HCT116 (cell line): Measurements from ENCODE around the gene STK39. TPM values are rescaled to one million over a fixed set of nuclear protein-coding genes. Genes with fewer than 3 reads are reported as not detected.
A peak's percentile ranks its signal among the peaks of the same experiment; 100 is the strongest.

ENCODE experiments used
- ATAC-seq: fragments of 200-7000 bp; cut with Tn5 transposase; 2 replicates; pipeline ENCODE4 v1.9.1; 2020; ENCODE audit warnings: mild to moderate bottlenecking, moderate library complexity
- BruUV-seq: library from RNA; stranded (reverse); fragments of 400-500 nt; replicated peaks from 2 replicates; lab custom pipeline; 2021; lab: Mats Ljungman, UMichigan
- CTCF ChIA-PET: fragments of 300-600 bp; sonication (Branson Sonifier 250); formaldehyde crosslinking; loops from one replicate; lab custom pipeline; 2021; ENCODE audit warnings: antibody characterized with exemption; lab: Charles Lee
- POLR2A ChIA-PET: fragments of 300-600, 350-600 bp; sonication (Branson Sonifier 250); formaldehyde crosslinking; loops from one replicate; lab custom pipeline; 2021; ENCODE audit warnings: antibody characterized with exemption; lab: Charles Lee
- RAD21 ChIA-PET, 2 experiments: fragments of 300-600 bp; sonication (Branson Sonifier 250); formaldehyde crosslinking; loops; one replicate each; lab custom pipeline; 2023; ENCODE audit warnings: low total read pairs in 2 of 2; ENCODE audit not compliant: uncharacterized antibody in 2 of 2, unreplicated experiment in 2 of 2, low non-redundant PET in 1 of 2; lab: Charles Lee
- DNase-seq: peaks from one replicate; pipeline ENCODE4 v3.0.0-alpha.2; 2010; ENCODE audit warnings: low read depth, low spot score
- H2AFZ ChIP-seq: fragments of 200-600 bp; shearing (Covaris generic), sonication (generic); 2 replicates; pipeline ENCODE4 v1.6.1; 2017; ENCODE audit warnings: low read depth, mixed run types, mixed read lengths, antibody characterized with exemption, low read length; ENCODE audit not compliant: poor library complexity, severe bottlenecking
- H3K27ac ChIP-seq: 2 replicates; pipeline ENCODE4 v1.5.1; 2012; ENCODE audit warnings: low read depth, low read length
- H3K27me3 ChIP-seq: fragments of 200-600 bp; sonication (generic); 2 replicates; pipeline ENCODE4 v1.6.1; 2016; ENCODE audit warnings: mixed run types, low read length, mixed read lengths; ENCODE audit not compliant: insufficient read depth
- H3K36me3 ChIP-seq, 2 experiments: fragments of 200-500 bp in 1 of 2; fragments of 200-600 bp in 1 of 2; sonication (Bioruptor generic) in 1 of 2; sonication (generic) in 1 of 2; 2 replicates each; pipeline versions ENCODE4 v1.5.1 to v1.6.1; 2014 to 2016; ENCODE audit warnings: low read length in 2 of 2, inconsistent platforms in 1 of 2, mixed read lengths in 1 of 2, mixed run types in 1 of 2; ENCODE audit not compliant: insufficient read depth in 2 of 2, control insufficient read depth in 1 of 2
- H3K4me1 ChIP-seq, 2 experiments: fragments of 200-600 bp in 1 of 2; sonication (generic) in 1 of 2; 2 replicates each; pipeline versions ENCODE4 v1.5.1 to v1.6.1; 2012 to 2017; ENCODE audit warnings: low read length in 2 of 2, inconsistent platforms in 1 of 2, mild to moderate bottlenecking in 1 of 2, mixed read lengths in 1 of 2, mixed run types in 1 of 2, moderate library complexity in 1 of 2; ENCODE audit not compliant: insufficient read depth in 2 of 2, control insufficient read depth in 1 of 2
- H3K4me2 ChIP-seq: fragments of 200-600 bp; sonication (generic); 2 replicates; pipeline ENCODE4 v1.6.1; 2017; ENCODE audit warnings: mixed run types, low read length, mixed read lengths
- H3K4me3 ChIP-seq, 2 experiments: fragments of 200-600 bp in 1 of 2; sonication (generic) in 1 of 2; replicated peaks in 1 of 2; 2 replicates each; pipeline ENCODE4 v1.5.1; 2011 to 2016; ENCODE audit warnings: low read length in 2 of 2, control low read depth in 1 of 2, low read depth in 1 of 2, mild to moderate bottlenecking in 1 of 2, mixed read lengths in 1 of 2, mixed run types in 1 of 2
- H3K79me2 ChIP-seq: fragments of 200-600 bp; sonication (generic); 2 replicates; pipeline ENCODE4 v1.6.1; 2017; ENCODE audit warnings: mild to moderate bottlenecking, mixed run types, low read length, moderate library complexity, mixed read lengths; ENCODE audit not compliant: insufficient read depth
- H3K9ac ChIP-seq: fragments of 200-600 bp; sonication (generic); 2 replicates; pipeline ENCODE4 v1.6.1; 2016; ENCODE audit warnings: low read length, mixed read lengths
- H3K9me2 ChIP-seq: fragments of 200-600 bp; sonication (generic), shearing (Covaris generic); 2 replicates; pipeline ENCODE4 v1.6.1; 2017; ENCODE audit warnings: mixed run types, mild to moderate bottlenecking, moderate library complexity; ENCODE audit not compliant: insufficient read depth
- H3K9me3 ChIP-seq, 2 experiments: fragments of 200-500 bp in 1 of 2; fragments of 200-600 bp in 1 of 2; sonication (Bioruptor generic) in 1 of 2; sonication (generic) in 1 of 2; 2 replicates each; pipeline ENCODE4 v1.6.1; 2014 to 2017; ENCODE audit warnings: low read length in 2 of 2, mixed read lengths in 2 of 2, inconsistent platforms in 1 of 2, low read depth in 1 of 2, mild to moderate bottlenecking in 1 of 2, mixed run types in 1 of 2, moderate library complexity in 1 of 2; ENCODE audit not compliant: control insufficient read depth in 1 of 2, insufficient read depth in 1 of 2
- H4K20me1 ChIP-seq: fragments of 200-600 bp; sonication (generic), shearing (Covaris generic); 2 replicates; pipeline ENCODE4 v1.6.1; 2017; ENCODE audit warnings: mixed run types, mild to moderate bottlenecking, moderate library complexity; ENCODE audit not compliant: insufficient read depth
- CBX3 ChIP-seq: IDR thresholded peaks from 2 replicates; pipeline ENCODE4 v1.6.1; 2012; ENCODE audit warnings: low read depth
- CEBPB ChIP-seq: IDR thresholded peaks from 2 replicates; pipeline ENCODE4 v1.6.1; 2012; ENCODE audit warnings: low read depth
- ELF1 ChIP-seq: IDR thresholded peaks from 2 replicates; pipeline ENCODE4 v1.6.1; 2012; ENCODE audit warnings: low read depth, borderline replicate concordance
- EZH2phosphoT487 ChIP-seq: fragments of 200-600 bp; IDR thresholded peaks from 2 replicates; pipeline ENCODE4 v1.6.1; 2018; ENCODE audit warnings: antibody characterized with exemption, borderline replicate concordance
- FOSL1 ChIP-seq: IDR thresholded peaks from 2 replicates; pipeline ENCODE4 v1.6.1; 2012; ENCODE audit warnings: low read depth
- POLR2A ChIP-seq: IDR thresholded peaks from 2 replicates; pipeline ENCODE4 v1.7.0; 2011; ENCODE audit warnings: borderline replicate concordance; ENCODE audit not compliant: insufficient read depth, insufficient read length; ENCODE audit errors: extremely low read depth
- SP1 ChIP-seq: IDR thresholded peaks from 2 replicates; pipeline ENCODE4 v1.6.1; 2012; ENCODE audit warnings: low read depth
- ZFX ChIP-seq: fragments of 450-650 bp; IDR thresholded peaks from 2 replicates; pipeline ENCODE4 v1.6.1; 2017
- intact Hi-C: fragments of 100-400 bp; cut with micrococcal nuclease; formaldehyde crosslinking; loops from 2 replicates; pipeline ENCODE4 v1.10.0; 2022
- total RNA-seq: library from RNA; stranded (reverse); gene quantifications from one replicate; pipeline ENCODE4 v1.2.1, GENCODE V29; 2021; ENCODE audit not compliant: unreplicated experiment
- TF ChIP-seq, protein P1 (sequence below), 3 experiments: fragments of 200-600 bp in 1 of 3; sonication (generic) in 1 of 3; IDR thresholded peaks in 2 of 3; conservative IDR thresholded peaks in 1 of 3; 2 replicates each; pipeline ENCODE4 v1.5.1; 2012 to 2017; ENCODE audit warnings: low read depth in 2 of 3, low read length in 2 of 3, antibody characterized with exemption in 1 of 3, borderline replicate concordance in 1 of 3, control low read depth in 1 of 3, mild to moderate bottlenecking in 1 of 3, mixed read lengths in 1 of 3, mixed run types in 1 of 3, moderate library complexity in 1 of 3; ENCODE audit not compliant: insufficient read depth in 1 of 3
- TF ChIP-seq, protein P2 (sequence below): IDR thresholded peaks from 2 replicates; pipeline ENCODE4 v1.6.1; 2012; ENCODE audit warnings: low read depth
- TF ChIP-seq, protein P3 (sequence below): IDR thresholded peaks from 2 replicates; pipeline ENCODE4 v1.6.1; 2012

STK39 gene
- total RNA-seq, 1 experiment from 2014 or later: 118 TPM

DNA sequence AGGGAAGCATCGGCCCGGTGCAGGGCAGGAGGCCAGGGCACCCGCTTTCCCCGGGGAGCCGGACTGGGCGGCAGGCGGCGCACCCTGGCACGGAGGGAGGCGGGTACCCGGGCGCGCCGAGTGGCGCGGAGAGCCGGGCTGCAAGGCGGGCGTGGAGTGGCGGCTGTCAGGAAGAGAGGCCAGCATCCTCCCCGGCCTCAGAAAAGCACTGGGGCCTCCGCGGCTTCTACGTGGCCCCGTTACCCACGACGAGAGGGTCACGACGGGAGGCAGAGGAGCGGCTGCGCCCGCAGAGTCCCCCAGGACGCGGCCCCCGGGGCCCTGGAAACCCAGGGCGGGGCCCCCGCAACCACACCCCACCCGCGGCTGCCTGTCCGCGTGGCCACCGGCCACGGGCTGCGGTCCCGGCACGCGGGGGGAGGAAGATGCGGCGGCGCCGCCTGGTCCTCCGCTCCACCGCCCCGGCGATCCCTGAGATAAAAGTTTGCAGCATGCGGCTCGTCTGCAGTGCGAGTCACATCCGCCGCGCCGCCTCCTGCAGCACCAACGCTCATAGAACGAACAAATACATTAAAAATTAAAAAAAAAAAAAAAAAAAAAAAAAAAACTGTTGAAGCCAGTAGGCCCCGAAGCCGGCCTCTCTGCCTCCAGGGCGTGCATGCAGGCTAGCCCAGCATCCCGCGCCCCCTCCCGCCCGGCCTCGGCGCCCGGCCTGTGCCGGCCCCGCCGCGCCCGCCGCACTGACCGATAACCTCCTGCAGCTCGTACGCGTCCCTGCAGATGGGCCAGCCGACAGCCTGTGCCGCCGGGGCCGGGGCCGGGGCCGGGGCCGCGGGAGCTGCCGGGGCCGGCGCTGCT is 683 bp downstream of the STK39 start (continued):
- TF ChIP-seq, protein P1, sequence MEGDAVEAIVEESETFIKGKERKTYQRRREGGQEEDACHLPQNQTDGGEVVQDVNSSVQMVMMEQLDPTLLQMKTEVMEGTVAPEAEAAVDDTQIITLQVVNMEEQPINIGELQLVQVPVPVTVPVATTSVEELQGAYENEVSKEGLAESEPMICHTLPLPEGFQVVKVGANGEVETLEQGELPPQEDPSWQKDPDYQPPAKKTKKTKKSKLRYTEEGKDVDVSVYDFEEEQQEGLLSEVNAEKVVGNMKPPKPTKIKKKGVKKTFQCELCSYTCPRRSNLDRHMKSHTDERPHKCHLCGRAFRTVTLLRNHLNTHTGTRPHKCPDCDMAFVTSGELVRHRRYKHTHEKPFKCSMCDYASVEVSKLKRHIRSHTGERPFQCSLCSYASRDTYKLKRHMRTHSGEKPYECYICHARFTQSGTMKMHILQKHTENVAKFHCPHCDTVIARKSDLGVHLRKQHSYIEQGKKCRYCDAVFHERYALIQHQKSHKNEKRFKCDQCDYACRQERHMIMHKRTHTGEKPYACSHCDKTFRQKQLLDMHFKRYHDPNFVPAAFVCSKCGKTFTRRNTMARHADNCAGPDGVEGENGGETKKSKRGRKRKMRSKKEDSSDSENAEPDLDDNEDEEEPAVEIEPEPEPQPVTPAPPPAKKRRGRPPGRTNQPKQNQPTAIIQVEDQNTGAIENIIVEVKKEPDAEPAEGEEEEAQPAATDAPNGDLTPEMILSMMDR (IDR thresholded peaks at IDR 0.05 in 2 of 3, conservative IDR thresholded peaks at IDR 0.05 in 1 of 3; ENCODE audit: borderline replicate concordance in 1 of 3, insufficient read depth in 1 of 3, low read depth in 2 of 3, low read length in 2 of 3): peak in 2 of 3 experiments; percentile 19 to 44; a peak in 4 of 6 replicates
- TF ChIP-seq SP1: no peak

DNA sequence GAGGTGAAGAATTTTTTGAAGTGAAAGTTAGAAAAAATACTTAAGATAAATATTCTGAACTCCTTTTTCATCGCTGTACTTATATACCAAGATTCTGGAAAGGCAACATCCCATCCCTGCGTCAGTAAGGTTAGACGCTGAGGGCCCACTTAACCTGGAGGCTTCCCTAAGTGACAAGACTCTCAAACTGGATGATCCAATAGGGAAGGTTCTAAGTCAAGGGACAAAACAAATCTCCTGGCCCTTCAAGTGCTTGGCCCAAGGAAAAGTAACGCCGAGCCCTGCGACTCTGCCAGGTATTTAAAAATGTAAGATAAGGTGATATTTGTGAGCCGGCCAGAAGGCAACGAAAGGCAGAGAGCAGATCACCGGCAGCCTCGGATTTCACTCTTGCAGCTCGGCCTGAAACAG is 1.3 kb downstream of the STK39 start:
- TF ChIP-seq CEBPB (no peak), ELF1 (no peak), CBX3 (no peak), POLR2A (no peak), FOSL1 (no peak), ZFX (no peak), EZH2phosphoT487 (no peak)
- TF ChIP-seq, protein P2, sequence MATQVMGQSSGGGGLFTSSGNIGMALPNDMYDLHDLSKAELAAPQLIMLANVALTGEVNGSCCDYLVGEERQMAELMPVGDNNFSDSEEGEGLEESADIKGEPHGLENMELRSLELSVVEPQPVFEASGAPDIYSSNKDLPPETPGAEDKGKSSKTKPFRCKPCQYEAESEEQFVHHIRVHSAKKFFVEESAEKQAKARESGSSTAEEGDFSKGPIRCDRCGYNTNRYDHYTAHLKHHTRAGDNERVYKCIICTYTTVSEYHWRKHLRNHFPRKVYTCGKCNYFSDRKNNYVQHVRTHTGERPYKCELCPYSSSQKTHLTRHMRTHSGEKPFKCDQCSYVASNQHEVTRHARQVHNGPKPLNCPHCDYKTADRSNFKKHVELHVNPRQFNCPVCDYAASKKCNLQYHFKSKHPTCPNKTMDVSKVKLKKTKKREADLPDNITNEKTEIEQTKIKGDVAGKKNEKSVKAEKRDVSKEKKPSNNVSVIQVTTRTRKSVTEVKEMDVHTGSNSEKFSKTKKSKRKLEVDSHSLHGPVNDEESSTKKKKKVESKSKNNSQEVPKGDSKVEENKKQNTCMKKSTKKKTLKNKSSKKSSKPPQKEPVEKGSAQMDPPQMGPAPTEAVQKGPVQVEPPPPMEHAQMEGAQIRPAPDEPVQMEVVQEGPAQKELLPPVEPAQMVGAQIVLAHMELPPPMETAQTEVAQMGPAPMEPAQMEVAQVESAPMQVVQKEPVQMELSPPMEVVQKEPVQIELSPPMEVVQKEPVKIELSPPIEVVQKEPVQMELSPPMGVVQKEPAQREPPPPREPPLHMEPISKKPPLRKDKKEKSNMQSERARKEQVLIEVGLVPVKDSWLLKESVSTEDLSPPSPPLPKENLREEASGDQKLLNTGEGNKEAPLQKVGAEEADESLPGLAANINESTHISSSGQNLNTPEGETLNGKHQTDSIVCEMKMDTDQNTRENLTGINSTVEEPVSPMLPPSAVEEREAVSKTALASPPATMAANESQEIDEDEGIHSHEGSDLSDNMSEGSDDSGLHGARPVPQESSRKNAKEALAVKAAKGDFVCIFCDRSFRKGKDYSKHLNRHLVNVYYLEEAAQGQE: no peak
- TF ChIP-seq, protein P3, sequence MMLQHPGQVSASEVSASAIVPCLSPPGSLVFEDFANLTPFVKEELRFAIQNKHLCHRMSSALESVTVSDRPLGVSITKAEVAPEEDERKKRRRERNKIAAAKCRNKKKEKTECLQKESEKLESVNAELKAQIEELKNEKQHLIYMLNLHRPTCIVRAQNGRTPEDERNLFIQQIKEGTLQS: no peak
- TF ChIP-seq, protein P1 (IDR thresholded peaks at IDR 0.05 in 2 of 3, conservative IDR thresholded peaks at IDR 0.05 in 1 of 3; ENCODE audit: borderline replicate concordance in 1 of 3, insufficient read depth in 1 of 3, low read depth in 2 of 3, low read length in 2 of 3): no peak
- ATAC-seq (no peak), DNase-seq (no peak)
- ChIA-PET RAD21 (no interaction called here), CTCF (no interaction called here), POLR2A (no interaction called here)
- no peaks in the 10 kb centered on the region for H3K9me2 ChIP-seq
- peak overlapping the region; percentile 82 for H3K9ac ChIP-seq
- H3K36me3 ChIP-seq: peaks cover 0 to 9% of the 10 kb centered on the region in 2 experiments; a peak in 1 of 4 replicates
- peak overlapping the region; percentile 56 to 75 for H3K4me3 ChIP-seq
- no peak overlapping the region for H2AFZ ChIP-seq
- H3K9me3 ChIP-seq: no peaks in the 10 kb centered on the region
- H3K4me2 ChIP-seq: peak overlapping the region; percentile 77
- no TSS peak for BruUV-seq
- H3K4me1 ChIP-seq: peaks cover 39 to 64% of the 10 kb centered on the region in 2 experiments
- H3K79me2 ChIP-seq: peaks cover 62% of the 10 kb centered on the region
- no peaks in the 10 kb centered on the region for H4K20me1 ChIP-seq
- peak overlapping the region; percentile 95 for H3K27ac ChIP-seq
- no peaks in the 10 kb centered on the region for H3K27me3 ChIP-seq
- intact Hi-C loops: loop anchor here (2.0 to 5.0 kb wide), 3 partner anchors 33 to 91 kb away; no protein-coding TSS in a partner anchor
